Stomach smooth muscle (tissue), 2 donors: ENCODE data around the gene CCDC150.

Source experiments
- H3K27ac ChIP-seq: one replicate; pipeline ENCODE4 v1.7.0; 2013; ENCODE audit warnings: mild to moderate bottlenecking, low read length, inconsistent platforms
- H3K27me3 ChIP-seq, 2 donors: one replicate each; pipeline ENCODE4 v1.7.0; 2013; ENCODE audit warnings: low read length in 2 of 2; ENCODE audit not compliant: insufficient read depth in 2 of 2, control insufficient read depth in 1 of 2
- H3K36me3 ChIP-seq, 2 donors: one replicate each; pipeline ENCODE4 v1.7.0; 2013; ENCODE audit warnings: low read length in 2 of 2; ENCODE audit not compliant: control insufficient read depth in 2 of 2, insufficient read depth in 2 of 2
- H3K4me1 ChIP-seq: one replicate; pipeline ENCODE4 v1.7.0; 2013; ENCODE audit warnings: low read length; ENCODE audit not compliant: control insufficient read depth, insufficient read depth
- H3K4me3 ChIP-seq, 2 donors: one replicate each; pipeline ENCODE4 v1.7.0; 2013; ENCODE audit warnings: low read length in 2 of 2
- H3K9ac ChIP-seq, 2 donors: one replicate each; pipeline ENCODE4 v1.7.0; 2013; ENCODE audit warnings: low read length in 2 of 2, mild to moderate bottlenecking in 1 of 2
- H3K9me3 ChIP-seq, 2 donors: one replicate each; pipeline ENCODE4 v1.7.0; 2013; ENCODE audit warnings: low read length in 2 of 2; ENCODE audit not compliant: control insufficient read depth in 2 of 2
- donor health status: healthy.
- donor health status: Pancreatic carcinoma.

CCDC150 gene

DNA sequence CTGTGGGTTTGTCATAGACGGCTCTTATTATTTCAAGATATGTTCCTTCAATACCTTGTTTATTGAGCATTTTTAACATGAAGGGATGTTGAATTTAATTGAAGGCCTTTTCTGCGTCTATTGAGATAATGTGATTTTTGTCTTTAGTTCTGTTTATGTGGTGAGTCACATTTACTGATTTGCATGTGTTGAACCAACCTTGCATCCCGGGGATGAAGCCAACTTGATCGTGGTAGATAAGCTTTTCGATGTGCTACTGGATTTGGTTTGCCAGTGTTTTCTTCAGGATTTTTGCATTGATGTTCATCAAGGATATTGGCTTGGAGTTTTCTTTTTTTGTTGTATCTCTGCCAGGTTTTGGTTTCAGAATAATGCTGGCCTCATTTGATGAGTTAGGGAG, 99.5 kb downstream of the CCDC150 start:
- Histone ChIP-seq H3K9ac (no peak overlapping the region), H3K4me1 (no peaks in the 10 kb centered on the region), H3K4me3 (no peak overlapping the region), H3K36me3 (no peaks in the 10 kb centered on the region), H3K9me3 (no peaks in the 10 kb centered on the region), H3K27me3 (no peaks in the 10 kb centered on the region), H3K27ac (no peak overlapping the region)

DNA sequence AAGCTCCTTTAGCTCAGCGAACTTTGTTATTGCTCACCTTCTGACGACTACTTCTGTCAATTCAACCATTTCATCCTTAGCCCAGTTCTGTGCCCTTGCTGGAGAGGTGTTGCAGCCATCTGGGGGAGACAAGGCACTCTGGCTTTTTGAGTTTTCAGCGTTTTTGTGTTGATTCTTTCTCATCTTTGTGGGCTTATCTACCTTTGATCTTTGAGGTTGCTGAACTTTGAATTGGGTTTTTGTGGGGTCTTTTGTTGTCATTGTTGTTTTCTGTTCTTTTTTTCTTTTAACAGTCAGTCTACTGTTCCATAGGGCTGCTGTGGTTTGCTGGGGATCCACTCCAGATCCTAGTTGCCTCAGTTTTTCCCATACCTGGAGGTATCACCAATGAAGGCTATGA, 102.7 kb downstream of the CCDC150 start:
- Histone ChIP-seq H3K4me3 (no peak overlapping the region), H3K9ac (no peak overlapping the region), H3K9me3 (no peaks in the 10 kb centered on the region), H3K4me1 (no peaks in the 10 kb centered on the region), H3K36me3 (no peaks in the 10 kb centered on the region), H3K27me3 (no peaks in the 10 kb centered on the region), H3K27ac (no peak overlapping the region)

DNA sequence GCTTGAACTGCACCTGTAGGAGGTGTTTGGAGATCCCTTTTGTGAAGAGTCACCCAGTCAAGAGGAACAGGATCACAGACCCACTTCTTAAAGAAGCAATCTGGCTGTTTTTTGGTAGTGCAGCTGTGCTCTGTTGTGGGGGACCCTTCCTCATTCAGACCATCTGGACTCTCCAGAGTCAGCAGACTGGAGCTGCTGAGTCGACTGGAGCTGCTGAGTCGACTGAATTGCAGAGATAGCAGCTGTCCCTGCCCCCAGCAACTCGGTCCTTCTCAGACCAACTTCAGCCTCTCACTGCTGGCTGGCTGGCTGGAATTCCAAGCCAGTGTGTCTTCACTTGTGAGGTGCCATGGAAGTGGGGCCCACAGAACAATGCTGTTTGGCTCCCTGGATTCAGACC, 103.2 kb downstream of the CCDC150 start:
- Histone ChIP-seq H3K9ac (no peak overlapping the region), H3K9me3 (no peaks in the 10 kb centered on the region), H3K4me3 (no peak overlapping the region), H3K36me3 (no peaks in the 10 kb centered on the region), H3K27me3 (no peaks in the 10 kb centered on the region), H3K4me1 (no peaks in the 10 kb centered on the region), H3K27ac (no peak overlapping the region)

DNA sequence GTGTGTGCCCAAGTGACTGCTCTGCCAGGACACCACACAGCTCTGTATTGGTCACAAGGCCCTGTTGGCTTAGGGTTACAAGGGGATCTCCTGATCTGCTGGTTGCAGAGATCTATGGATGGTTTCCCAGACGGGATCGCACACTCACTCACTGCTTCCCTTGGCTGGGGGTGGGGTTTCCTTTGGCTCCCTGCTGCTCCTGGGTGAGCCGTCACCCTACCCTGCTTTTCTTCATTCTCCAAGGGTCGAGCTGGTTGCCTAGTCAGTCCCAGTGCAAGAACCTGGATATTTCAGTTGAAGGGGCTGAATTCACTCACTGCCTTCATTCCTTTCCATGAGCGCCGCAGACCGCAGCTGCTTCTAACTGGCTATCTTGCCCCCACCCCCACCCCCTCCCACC, 103.7 kb downstream of the CCDC150 start:
- H3K9ac ChIP-seq = no peak overlapping the region
- no peak overlapping the region for H3K27ac ChIP-seq
- H3K4me1 ChIP-seq = no peaks in the 10 kb centered on the region
- H3K36me3 ChIP-seq = no peaks in the 10 kb centered on the region
- no peak overlapping the region for H3K4me3 ChIP-seq
- no peaks in the 10 kb centered on the region for H3K9me3 ChIP-seq
- H3K27me3 ChIP-seq = no peaks in the 10 kb centered on the region

DNA sequence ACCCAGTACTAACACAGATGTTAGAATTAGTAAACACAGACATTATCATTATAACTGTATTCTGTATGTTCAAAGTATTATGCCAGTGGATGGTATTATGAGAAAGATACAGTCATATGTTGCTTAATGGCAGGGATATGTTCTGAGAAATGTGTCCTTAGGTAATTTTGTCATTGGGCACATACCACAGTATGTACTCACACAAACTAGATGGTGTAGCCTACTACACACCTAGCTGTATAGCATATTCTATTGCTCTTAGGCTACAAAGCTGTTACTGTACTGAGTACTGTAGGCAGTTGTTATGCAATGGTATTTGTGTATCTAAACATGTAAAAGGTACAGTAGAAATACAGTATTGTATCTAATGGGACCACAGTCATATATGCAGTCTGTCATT, 106.2 kb downstream of the CCDC150 start:
- no peaks in the 10 kb centered on the region for H3K27me3 ChIP-seq
- H3K4me3 ChIP-seq = no peak overlapping the region
- H3K4me1 ChIP-seq = no peaks in the 10 kb centered on the region
- no peaks in the 10 kb centered on the region for H3K9me3 ChIP-seq
- H3K27ac ChIP-seq = no peak overlapping the region
- H3K9ac ChIP-seq = no peak overlapping the region
- no peaks in the 10 kb centered on the region for H3K36me3 ChIP-seq

DNA sequence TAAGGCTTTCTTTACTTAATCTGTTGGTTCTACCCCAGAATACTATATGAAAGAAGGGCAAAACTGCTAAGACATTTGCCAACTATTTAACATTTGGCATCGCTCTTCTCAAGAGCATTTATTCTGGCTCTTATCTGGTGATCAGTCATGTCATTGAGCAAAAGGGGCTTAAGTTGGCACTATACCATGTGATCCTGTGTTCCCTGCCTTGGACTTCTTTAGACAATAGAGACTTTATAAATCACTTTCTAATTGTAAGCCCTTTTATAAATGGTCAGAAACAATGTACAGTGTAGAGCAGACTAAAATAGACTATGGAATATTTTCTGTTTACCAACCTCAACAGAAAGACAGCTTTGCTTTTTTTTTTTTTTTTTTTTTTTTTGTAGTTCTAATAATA, 107.9 kb downstream of the CCDC150 start:
- Histone ChIP-seq H3K27ac (no peak overlapping the region), H3K4me1 (no peaks in the 10 kb centered on the region), H3K27me3 (no peaks in the 10 kb centered on the region), H3K4me3 (no peak overlapping the region), H3K9ac (no peak overlapping the region), H3K36me3 (no peaks in the 10 kb centered on the region), H3K9me3 (no peaks in the 10 kb centered on the region)

DNA sequence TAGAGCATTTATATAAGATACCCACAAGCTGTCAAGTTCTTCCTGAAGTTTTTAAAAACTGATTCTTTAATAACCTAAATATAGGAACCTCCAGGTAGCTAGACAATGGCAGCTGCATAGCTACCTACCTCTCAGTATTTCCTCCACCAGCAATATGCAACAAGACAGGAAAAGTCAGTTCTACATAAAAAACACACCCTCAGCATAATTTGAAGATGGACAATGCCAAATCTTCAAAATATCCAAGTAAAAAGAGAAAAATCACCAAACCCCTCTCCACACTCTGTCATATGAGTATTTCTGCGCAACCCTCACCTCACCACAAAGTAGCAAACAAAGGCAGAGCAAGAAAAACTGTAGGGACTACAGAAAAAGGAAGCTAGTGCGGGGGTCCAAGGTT, 108.6 kb downstream of the CCDC150 start:
- no peaks in the 10 kb centered on the region for H3K4me1 ChIP-seq
- no peak overlapping the region for H3K4me3 ChIP-seq
- H3K27me3 ChIP-seq = no peaks in the 10 kb centered on the region
- no peak overlapping the region for H3K9ac ChIP-seq
- no peak overlapping the region for H3K27ac ChIP-seq
- H3K36me3 ChIP-seq = no peaks in the 10 kb centered on the region
- H3K9me3 ChIP-seq = no peaks in the 10 kb centered on the region

DNA sequence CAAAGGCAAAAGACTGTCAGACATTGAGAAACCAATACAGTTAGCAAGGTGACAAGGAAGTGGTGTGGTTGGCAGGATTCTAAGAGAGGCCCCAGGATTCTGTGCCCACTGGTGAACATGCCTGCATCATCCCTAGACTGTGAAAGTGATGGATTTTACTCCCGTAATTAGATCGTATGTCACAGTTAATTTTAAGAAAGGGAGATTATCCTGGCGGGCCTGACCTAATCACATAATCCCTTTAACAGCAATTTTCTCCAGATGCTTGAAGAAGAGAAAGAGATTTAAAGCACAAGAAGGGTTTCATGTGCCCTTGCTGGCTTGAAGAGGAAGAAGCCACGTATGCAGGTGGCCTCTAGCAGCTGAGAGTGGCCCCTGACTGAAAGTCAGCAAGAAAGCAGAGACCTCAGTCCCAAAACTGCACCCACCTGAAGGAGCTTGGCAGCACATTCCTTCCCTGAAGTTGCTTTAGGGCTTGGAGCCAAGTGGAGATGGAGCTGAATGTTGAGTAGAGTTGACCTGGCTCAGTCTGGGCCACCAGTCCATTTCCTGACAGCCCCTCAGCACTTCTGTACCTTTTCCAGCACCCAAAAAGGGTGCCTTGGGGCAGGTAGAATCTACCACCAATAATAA, 110.9 kb downstream of the CCDC150 start:
- Histone ChIP-seq H3K4me3 (no peak overlapping the region), H3K4me1 (no peaks in the 10 kb centered on the region), H3K36me3 (no peaks in the 10 kb centered on the region), H3K27me3 (no peaks in the 10 kb centered on the region), H3K27ac (no peak overlapping the region), H3K9me3 (no peaks in the 10 kb centered on the region), H3K9ac (no peak overlapping the region)

DNA sequence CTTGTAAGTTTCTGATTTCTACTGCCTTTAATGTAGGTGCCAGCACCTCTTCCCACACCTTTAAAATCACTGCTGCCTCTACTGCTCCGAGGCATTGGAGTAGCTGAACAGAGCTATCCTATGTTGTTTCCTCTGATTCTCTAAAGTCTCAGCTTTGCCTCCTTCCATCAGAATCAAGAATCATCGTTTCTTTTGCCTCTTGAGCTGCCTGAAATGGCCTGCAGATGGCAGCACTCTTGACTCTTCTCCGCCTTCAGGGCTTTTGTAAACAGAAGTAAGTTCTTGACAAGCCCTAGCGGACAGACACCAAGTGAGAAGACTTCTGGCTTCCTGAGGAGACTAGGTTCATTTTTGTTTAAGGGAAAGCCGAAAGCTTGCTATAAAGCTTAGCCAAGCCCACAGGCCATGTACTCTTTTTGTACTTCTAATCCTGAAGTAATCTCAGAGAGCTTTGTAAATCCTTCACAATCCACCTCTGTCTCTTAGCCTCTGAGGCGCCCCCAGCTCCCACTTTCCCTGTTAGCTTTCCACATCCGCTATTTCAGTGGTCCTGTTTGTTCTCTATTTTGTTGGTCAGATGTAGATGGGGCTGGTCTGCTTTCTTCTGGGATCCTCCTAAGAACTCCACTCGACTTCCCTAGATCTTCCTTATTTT, 111.6 kb downstream of the CCDC150 start:
- H3K27me3 ChIP-seq = no peaks in the 10 kb centered on the region
- H3K4me3 ChIP-seq = no peak overlapping the region
- H3K36me3 ChIP-seq = no peaks in the 10 kb centered on the region
- no peaks in the 10 kb centered on the region for H3K4me1 ChIP-seq
- H3K27ac ChIP-seq = no peak overlapping the region
- H3K9me3 ChIP-seq = no peaks in the 10 kb centered on the region
- H3K9ac ChIP-seq = no peak overlapping the region

DNA sequence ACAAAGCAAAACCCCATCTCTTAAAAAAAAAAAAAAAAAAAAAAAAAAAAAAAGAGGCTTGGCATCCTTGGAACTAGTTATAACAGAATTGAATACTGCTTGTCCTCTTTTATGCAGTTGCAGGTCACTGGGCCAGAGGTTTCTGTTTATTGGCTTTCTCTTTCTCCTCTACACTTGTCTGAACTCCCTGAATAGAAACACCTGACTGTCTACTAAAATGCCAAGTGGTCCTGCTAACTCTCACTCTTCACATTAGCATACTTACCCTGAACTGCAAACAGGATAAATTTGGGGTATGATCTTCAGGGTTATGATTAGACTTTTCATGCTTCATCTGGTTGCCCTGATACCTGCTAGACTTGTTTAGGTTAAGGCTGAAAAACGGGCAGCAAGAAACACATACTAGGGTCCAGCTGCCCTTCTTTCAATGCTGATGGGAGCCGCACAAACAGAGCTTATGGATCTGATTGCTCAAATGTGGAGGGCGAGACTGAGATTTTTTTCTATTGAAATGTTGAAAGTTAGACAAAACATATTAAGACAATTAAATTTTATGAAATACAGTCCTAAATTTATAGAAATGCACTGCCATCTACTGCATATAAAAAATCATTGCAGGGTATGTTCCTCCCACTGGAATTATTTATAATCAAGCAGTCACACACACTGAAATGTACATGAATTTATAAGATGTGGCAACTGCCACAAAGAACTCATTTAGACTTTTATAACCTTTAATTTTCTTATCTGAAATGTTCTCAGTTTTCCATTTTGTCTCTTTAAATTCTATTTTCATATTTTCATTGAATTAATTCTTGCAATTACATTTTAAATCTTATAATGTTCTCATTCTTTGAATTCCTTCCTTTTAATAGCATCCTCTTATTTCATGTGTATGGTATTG, 119.2 kb downstream of the CCDC150 start:
- Histone ChIP-seq H3K4me3 (no peak overlapping the region), H3K27me3 (no peaks in the 10 kb centered on the region), H3K4me1 (no peaks in the 10 kb centered on the region), H3K36me3 (no peaks in the 10 kb centered on the region), H3K9ac (no peak overlapping the region), H3K9me3 (no peaks in the 10 kb centered on the region), H3K27ac (no peak overlapping the region)

DNA sequence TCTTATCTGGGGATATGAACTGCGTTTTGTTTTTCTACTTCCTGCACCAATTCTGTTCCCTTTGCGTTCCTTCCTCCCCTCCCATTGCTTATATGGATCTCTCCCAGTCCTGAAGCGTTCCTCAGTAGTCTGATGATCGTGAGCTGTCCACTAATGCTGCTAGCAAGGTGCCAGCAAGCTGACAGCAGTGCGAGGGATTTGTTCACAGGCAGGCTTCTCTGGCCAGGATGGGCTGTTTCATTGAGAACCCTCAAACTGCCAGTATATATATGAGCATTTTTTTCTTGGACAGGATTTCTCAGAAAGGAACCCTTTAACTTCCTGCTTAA, 119.8 kb downstream of the CCDC150 start:
- no peak overlapping the region for H3K9ac ChIP-seq
- H3K4me3 ChIP-seq = no peak overlapping the region
- H3K27me3 ChIP-seq = no peaks in the 10 kb centered on the region
- H3K4me1 ChIP-seq = no peaks in the 10 kb centered on the region
- H3K27ac ChIP-seq = no peak overlapping the region
- H3K9me3 ChIP-seq = no peaks in the 10 kb centered on the region
- peaks cover 2 to 3% of the 10 kb centered on the region in 2 donors for H3K36me3 ChIP-seq
